HUES64 (cell line): ENCODE results near the gene SLC16A7.

Experiments
- H3K27ac ChIP-seq: 2 replicates; pipeline ENCODE4 v1.7.0; 2013; ENCODE audit warnings: low read depth, low read length, inconsistent platforms
- H3K27me3 ChIP-seq: 2 replicates; pipeline ENCODE4 v1.6.1; 2013; ENCODE audit warnings: mild to moderate bottlenecking, low read length; ENCODE audit not compliant: insufficient read depth
- H3K36me3 ChIP-seq: 2 replicates; pipeline ENCODE4 v1.6.1; 2013; ENCODE audit warnings: mild to moderate bottlenecking, low read length; ENCODE audit not compliant: insufficient read depth
- H3K4me1 ChIP-seq: 2 replicates; pipeline ENCODE4 v1.6.1; 2013; ENCODE audit warnings: mild to moderate bottlenecking, low read length, moderate library complexity; ENCODE audit not compliant: insufficient read depth
- H3K4me3 ChIP-seq: 2 replicates; pipeline ENCODE4 v1.5.1; 2013; ENCODE audit warnings: mild to moderate bottlenecking, low read length, moderate library complexity
- H3K9ac ChIP-seq: 2 replicates; pipeline ENCODE4 v1.6.1; 2013; ENCODE audit warnings: mild to moderate bottlenecking, low read depth, low read length
- H3K9me3 ChIP-seq: 2 replicates; pipeline ENCODE4 v1.6.1; 2013; ENCODE audit warnings: low read depth, low read length; ENCODE audit not compliant: insufficient read depth
- WGBS: fragments of 150-250, 120-280 bp; methylation state at CpG from one replicate; pipeline ENCODE4 v1.1.7; 2013; ENCODE audit warnings: missing lambda C conversion rate; 5-methylcytosine and 5-hydroxymethylcytosine counted together

The SLC16A7 gene

DNA sequence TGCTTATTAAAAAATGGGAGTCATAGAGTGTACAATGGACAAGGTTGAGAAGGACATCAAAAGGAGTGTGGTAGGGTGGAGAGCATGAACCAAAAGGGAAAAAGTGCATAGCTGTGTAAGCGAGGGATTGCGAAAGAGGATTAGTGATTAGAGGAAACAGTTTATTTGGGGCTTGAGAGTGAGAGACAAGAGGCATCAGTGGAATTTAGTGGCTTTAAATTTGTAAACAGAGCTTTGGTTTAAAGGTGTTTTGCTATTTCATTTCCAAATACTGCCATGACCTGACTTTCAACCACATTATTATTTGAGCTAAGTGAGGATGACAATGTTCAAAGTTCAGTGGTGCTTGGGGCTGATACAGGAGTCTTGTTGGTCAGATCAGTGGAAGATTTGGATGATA, 53.4 kb downstream of the SLC16A7 start:
- Histone ChIP-seq H3K9ac (no peak overlapping the region), H3K9me3 (no peaks in the 10 kb centered on the region)
- 93% methylated on average over 2 of the region's 2 CpGs for WGBS

GRCh38 chr12:59650588-59651228, 54.9 kb downstream of the SLC16A7 start:
- Histone ChIP-seq H3K27ac (no peak overlapping the region), H3K27me3 (no peaks in the 10 kb centered on the region), H3K36me3 (no peaks in the 10 kb centered on the region), H3K9ac (no peak overlapping the region), H3K4me3 (no peak overlapping the region), H3K4me1 (no peaks in the 10 kb centered on the region), H3K9me3 (no peaks in the 10 kb centered on the region)
- 90% methylated on average over 3 of the region's 3 CpGs for WGBS

More for the DNA sequence above, 53.4 kb downstream of the SLC16A7 start:
- no peaks in the 10 kb centered on the region for H3K36me3 ChIP-seq
- no peak overlapping the region for H3K4me3 ChIP-seq
- no peaks in the 10 kb centered on the region for H3K4me1 ChIP-seq
- no peak overlapping the region for H3K27ac ChIP-seq
- H3K27me3 ChIP-seq: no peaks in the 10 kb centered on the region

DNA sequence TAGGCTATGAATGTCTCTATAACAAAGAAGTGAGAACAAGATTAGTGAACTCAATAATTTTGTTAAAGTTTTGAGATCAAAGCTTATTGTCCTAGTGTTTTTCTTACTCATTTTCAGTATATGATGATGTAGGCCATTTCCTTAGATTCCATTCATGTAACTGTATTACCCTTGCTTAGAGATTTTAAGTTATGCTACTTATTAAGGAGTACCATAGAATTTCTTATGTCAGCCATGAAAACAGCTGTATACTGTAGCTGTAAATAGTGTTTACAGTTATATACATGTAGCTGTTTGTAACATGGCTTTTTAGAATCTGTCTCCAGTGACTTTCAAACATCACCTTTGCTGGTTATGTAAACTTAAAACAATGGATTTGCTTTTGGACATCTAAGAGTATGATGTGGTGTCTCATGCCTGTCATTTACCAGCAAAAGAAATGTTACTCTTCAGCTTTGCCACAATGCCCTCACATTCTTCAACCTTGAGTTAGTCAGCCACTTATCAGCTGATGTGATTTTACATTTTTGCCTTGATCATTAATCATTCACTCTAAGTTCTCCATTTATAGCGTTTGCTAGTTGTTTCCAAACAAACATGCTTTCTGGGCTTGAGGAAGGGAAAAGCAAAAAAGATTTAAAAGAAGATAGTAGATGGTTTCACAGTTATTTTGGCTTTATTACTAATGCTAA, 55.5 kb downstream of the SLC16A7 start:
- WGBS: 67% methylated on average over 1 of the region's 1 CpG
- H3K4me1 ChIP-seq: no peaks in the 10 kb centered on the region
- H3K27ac ChIP-seq: no peak overlapping the region

GRCh38 chr12:59652130-59652529, 56.3 kb downstream of the SLC16A7 start:
- no peak overlapping the region for H3K4me3 ChIP-seq
- H3K27me3 ChIP-seq: no peaks in the 10 kb centered on the region
- H3K27ac ChIP-seq: no peak overlapping the region
- no CpG with 5 or more reads among the region's 1 CpG for WGBS
- no peaks in the 10 kb centered on the region for H3K4me1 ChIP-seq
- H3K9ac ChIP-seq: no peak overlapping the region
- no peaks in the 10 kb centered on the region for H3K9me3 ChIP-seq
- no peaks in the 10 kb centered on the region for H3K36me3 ChIP-seq

More for the DNA sequence above, 55.5 kb downstream of the SLC16A7 start:
- Histone ChIP-seq H3K9ac (no peak overlapping the region), H3K36me3 (no peaks in the 10 kb centered on the region), H3K9me3 (no peaks in the 10 kb centered on the region), H3K4me3 (no peak overlapping the region), H3K27me3 (no peaks in the 10 kb centered on the region)

GRCh38 chr12:59654061-59654460, 58.2 kb downstream of the SLC16A7 start:
- Histone ChIP-seq H3K9ac (no peak overlapping the region), H3K27ac (no peak overlapping the region), H3K4me3 (no peak overlapping the region), H3K27me3 (no peaks in the 10 kb centered on the region), H3K9me3 (no peaks in the 10 kb centered on the region), H3K4me1 (no peaks in the 10 kb centered on the region), H3K36me3 (no peaks in the 10 kb centered on the region)

- Histone ChIP-seq H3K4me1 (no peaks in the 10 kb centered on the region), H3K27me3 (no peaks in the 10 kb centered on the region), H3K36me3 (no peaks in the 10 kb centered on the region), H3K9ac (no peak overlapping the region), H3K27ac (no peak overlapping the region), H3K9me3 (no peaks in the 10 kb centered on the region), H3K4me3 (no peak overlapping the region)
- WGBS: 68% methylated on average over 1 of the region's 2 CpGs
These were observed 61.4 kb downstream of the SLC16A7 start for GRCh38 chr12:59657266-59657665.

GRCh38 chr12:59657711-59658110, 61.9 kb downstream of the SLC16A7 start:
- Histone ChIP-seq H3K27me3 (no peaks in the 10 kb centered on the region), H3K4me1 (no peaks in the 10 kb centered on the region), H3K27ac (no peak overlapping the region), H3K36me3 (no peaks in the 10 kb centered on the region), H3K4me3 (no peak overlapping the region), H3K9ac (no peak overlapping the region), H3K9me3 (no peaks in the 10 kb centered on the region)
- WGBS: 100% methylated on average over 1 of the region's 1 CpG

DNA sequence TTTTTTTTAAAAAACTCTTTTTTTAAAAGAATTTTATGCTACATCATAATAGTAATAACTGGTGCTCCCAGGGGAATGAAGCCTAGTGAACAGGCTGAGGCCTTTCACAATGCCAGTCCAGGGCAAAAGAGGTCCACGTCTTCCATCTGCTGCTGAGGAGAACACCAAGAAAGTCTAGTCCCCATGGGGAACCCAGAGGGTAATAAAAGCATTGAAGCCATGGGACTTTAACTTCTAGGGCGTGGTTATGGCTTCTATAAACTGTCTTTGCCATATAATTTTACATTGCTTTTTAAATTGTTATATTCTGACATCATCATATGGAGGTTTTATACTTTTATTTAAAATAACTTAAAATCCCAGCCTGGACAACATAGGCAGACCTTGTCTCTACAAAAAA, 64.3 kb downstream of the SLC16A7 start:
- Histone ChIP-seq H3K27ac (no peak overlapping the region), H3K27me3 (no peaks in the 10 kb centered on the region), H3K9ac (no peak overlapping the region), H3K9me3 (no peaks in the 10 kb centered on the region), H3K36me3 (no peaks in the 10 kb centered on the region), H3K4me3 (no peak overlapping the region), H3K4me1 (no peaks in the 10 kb centered on the region)
- 96% methylated on average over 2 of the region's 2 CpGs for WGBS

GRCh38 chr12:59660921-59661597, 65.2 kb downstream of the SLC16A7 start:
- 100% methylated on average over 1 of the region's 2 CpGs for WGBS
- no peaks in the 10 kb centered on the region for H3K36me3 ChIP-seq
- no peaks in the 10 kb centered on the region for H3K27me3 ChIP-seq
- no peaks in the 10 kb centered on the region for H3K4me1 ChIP-seq
- H3K9me3 ChIP-seq: peaks cover 1% of the 10 kb centered on the region; the same call in 1 of the 2 replicates
- H3K9ac ChIP-seq: no peak overlapping the region
- H3K4me3 ChIP-seq: no peak overlapping the region
- H3K27ac ChIP-seq: no peak overlapping the region

DNA sequence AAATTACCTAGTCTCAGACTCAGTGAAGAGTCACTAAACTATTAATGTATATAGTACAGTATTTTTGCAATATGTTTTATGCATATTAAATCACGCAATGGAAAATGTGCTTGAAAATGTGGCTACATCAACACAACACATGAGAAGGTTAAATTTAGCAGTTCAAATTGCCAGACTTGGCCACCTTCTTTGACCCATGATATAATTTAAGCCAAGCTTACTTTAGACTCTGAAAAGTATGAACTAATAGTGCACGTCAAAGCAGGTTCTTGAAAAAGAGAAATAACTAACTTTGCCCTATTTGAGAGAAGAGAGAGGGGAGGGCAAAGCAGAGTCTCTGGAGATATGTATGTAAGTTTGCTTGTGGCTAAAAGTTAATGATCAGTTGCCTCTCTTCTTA, 68.7 kb downstream of the SLC16A7 start:
- Histone ChIP-seq H3K36me3 (no peaks in the 10 kb centered on the region), H3K4me3 (no peak overlapping the region), H3K9ac (no peak overlapping the region), H3K4me1 (no peaks in the 10 kb centered on the region), H3K27ac (no peak overlapping the region), H3K27me3 (no peaks in the 10 kb centered on the region), H3K9me3 (peaks cover 21% of the 10 kb centered on the region)
- WGBS: 100% methylated on average over 2 of the region's 2 CpGs

DNA sequence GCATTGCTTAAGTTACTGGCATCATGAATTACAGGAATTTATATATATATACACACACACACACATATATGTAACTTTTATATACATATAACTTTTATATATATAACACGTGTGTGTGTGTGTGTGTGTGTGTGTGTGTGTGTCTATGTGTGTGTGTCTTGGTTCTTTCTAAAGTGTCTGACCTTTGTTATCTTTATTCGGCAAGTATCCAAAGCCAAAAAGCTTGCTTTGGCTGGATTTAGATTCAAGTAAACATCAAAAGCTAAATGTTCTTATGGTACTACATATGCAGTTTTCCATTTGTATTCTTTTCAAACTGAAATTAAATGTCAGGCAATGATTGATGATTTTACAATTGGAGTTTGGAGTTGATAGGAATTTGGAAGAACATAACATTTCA, 69.9 kb downstream of the SLC16A7 start:
- Histone ChIP-seq H3K36me3 (no peaks in the 10 kb centered on the region), H3K27ac (no peak overlapping the region), H3K9me3 (peaks cover 21% of the 10 kb centered on the region), H3K27me3 (no peaks in the 10 kb centered on the region), H3K9ac (no peak overlapping the region), H3K4me1 (no peaks in the 10 kb centered on the region), H3K4me3 (no peak overlapping the region)
- WGBS: 100% methylated on average over 1 of the region's 2 CpGs
